ENCODE measurements around the gene PLGRKT.
"Not testable (repeated sequence)": the region's sequence is repeated elsewhere in the genome, so short reads cannot be mapped to it uniquely, and the experiment has no call there.

PLGRKT gene

GRCh38 chr9:5450359-5451091 is 12.8 kb upstream of the PLGRKT start, which contains the start of gene CD274:
TSS of gene CD274 (plus strand) at chr9:5450542. CDS start at chr9:5456114, 5,572 bp downstream.
- no peak for DNase-seq (ENCODE audit: low read depth)

DNA sequence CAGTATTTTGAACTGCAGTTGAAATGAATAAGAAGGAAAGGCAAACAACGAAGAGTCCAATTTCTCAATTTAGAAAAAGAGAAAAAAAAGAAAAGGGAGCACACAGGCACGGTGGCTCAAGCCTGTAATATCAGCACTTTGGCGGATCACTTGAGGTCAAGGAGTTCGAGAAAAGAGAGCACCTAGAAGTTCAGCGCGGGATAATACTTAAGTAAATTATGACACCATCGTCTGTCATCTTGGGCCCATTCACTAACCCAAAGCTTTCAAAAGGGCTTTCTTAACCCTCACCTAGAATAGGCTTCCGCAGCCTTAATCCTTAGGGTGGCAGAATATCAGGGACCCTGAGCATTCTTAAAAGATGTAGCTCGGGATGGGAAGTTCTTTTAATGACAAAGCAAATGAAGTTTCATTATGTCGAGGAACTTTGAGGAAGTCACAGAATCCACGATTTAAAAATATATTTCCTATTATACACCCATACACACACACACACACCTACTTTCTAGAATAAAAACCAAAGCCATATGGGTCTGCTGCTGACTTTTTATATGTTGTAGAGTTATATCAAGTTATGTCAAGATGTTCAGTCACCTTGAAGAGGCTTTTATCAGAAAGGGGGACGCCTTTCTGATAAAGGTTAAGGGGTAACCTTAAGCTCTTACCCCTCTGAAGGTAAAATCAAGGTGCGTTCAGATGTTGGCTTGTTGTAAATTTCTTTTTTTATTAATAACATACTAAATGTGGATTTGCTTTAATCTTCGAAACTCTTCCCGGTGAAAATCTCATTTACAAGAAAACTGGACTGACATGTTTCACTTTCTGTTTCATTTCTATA is 12.0 kb upstream of the PLGRKT start:
- DNase-seq (ENCODE audit: low read depth): no peak

DNA sequence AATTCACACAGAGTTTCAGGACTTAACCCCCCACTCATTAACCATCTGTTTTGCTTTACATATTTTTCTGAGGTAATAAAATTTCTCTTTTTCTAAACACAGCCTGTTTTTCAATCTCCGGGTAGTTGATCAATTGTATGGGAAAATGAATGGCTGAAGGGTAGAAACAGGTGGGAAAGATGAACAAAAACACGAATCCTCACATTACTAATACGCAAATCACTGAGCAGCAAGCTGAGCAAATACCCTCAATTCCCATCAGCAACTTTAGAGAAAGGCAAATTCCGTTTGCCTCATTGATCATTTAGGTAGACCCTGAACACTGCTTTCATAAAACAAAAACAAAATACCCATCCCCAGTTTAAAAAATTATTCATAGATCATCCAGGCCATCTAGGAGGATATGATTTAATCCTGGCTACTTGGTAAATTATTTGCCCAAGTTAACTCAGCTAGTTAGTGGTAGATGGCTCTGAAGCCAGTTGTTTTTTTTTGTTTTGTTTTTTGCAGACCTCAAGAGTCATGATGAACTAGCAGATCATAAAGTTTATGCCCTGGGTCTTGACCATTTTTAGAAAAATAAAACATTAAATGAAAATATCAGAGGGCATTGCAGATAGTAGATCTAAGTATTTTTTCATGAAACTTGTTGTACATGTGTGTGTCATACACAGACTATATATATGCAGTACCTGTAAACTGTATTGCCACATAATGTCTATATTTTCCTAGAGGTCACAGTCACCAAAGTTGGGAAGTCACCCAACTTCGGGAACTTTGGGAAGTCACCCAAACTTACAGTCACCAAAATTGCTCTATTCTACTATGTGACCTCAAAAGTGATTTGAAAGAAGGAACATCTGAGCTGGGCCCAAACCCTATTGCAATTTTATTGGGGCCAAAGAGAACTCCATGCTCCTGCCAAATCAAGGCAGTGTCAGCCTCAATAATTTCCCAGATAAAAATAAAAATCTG is 11.0 kb upstream of the PLGRKT start:
- no peak for DNase-seq (ENCODE audit: low read depth)

DNA sequence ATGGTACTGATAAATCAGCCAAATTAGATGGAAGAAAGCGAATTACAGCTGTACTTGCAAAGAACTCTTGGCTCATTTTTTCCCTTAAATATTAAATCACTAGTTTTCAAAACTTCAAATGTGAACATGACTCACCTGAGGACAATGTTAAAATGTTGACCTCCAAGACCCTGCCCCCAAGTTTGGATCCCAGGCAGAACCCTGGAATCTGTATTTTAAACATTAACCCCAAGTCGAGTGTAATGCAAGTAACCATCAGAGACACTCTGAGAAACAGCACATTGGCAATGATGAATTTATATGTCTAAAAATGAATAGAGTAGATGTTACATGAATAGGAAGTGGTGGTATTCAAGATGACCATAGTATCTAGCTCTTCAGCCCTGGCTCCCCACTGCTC is 10.3 kb upstream of the PLGRKT start:
- DNase-seq (ENCODE audit: low read depth): no peak

GRCh38 chr9:5447337-5447736 is 9.6 kb upstream of the PLGRKT start:
- DNase-seq (ENCODE audit: low read depth): no peak

DNA sequence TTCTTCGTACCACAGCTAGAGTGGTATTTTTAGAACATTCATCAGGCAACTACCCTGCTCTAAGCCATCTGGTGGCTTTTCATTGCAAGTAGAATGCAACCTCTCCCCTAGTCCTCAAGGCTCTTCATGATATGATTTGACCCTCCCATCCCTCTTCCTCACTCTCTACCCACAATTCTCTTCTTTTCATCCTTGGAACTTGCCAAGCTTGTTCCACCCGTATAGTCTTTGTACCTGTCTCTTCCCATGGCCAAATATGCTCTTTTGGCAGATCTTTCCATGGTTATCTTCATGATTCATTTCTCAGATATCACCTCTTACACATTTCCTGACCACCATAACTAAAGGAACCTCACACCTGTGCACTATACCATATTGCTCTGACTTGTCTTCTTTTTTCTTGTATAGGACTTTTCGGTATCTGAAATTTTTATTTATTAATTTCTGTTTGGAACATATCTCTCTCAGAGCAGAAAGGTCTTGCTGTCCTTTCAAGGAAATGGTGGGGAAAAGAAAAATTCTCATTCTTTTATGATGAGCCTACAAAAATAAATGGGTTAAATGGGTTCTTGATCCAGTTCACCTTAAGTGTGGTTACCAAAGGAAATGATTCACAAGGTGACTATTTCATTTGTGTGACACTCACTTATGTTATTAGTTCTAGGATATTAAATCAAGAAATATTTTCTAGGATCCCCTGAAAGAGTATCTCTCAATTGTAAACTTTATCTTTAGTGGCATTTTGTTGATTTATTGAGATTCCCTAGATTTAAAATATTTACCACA is 8.9 kb upstream of the PLGRKT start:
- no peak for DNase-seq (ENCODE audit: low read depth)

DNA sequence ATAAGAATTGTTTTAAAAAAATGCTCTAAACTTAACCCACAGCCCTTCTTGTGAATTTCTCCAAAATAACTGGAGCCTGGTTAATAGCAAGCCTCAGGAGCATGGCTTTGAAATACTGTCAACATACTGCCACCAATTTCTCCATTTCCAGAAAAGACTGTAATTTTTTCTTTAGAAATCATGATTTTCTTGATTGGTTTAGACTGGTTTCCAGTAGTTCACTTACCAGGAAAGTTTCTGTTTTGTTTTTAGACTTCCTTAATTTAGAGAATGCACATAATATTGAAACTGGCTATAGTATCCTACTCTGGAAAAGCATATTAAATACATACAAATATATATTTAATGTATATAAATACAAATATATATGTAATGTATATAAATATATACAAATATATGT is 8.2 kb upstream of the PLGRKT start:
- DNase-seq (ENCODE audit: low read depth): no peak

GRCh38 chr9:5445096-5445495 is 7.4 kb upstream of the PLGRKT start:
- not testable (repeated sequence) for DNase-seq (ENCODE audit: low read depth)

GRCh38 chr9:5443850-5444249 is 6.1 kb upstream of the PLGRKT start:
- DNase-seq (ENCODE audit: low read depth): no peak

DNA sequence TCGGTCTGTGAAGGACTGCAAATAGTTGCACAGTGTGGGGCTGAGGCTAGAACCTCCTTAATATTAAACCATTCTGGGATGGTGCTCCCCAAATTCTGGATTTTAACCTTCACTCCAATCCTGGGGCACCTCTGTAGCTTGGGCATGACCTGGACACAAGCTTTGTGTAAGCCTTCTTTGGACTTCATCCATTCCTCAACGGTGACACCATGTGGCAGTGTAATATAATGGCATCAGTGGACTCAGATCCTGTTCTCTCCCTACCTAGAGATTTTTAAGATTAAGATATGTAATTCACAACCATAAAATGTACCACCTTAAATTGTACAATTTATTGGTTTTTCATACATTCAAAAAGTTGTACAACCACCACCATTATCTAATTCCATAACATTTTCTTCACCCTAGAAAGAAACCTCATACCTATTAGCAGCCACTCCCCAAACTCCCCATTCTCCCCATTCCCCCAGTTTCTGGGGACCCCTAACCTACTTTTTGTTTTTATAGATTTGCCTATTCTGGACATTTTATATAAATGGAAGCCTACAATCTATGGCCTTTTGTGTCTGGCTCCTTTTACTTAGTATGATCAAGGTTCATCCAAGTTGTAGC is 4.8 kb upstream of the PLGRKT start:
- no peak for DNase-seq (ENCODE audit: low read depth)

- DNase-seq (ENCODE audit: low read depth): no peak
Observed at GRCh38 chr9:5441043-5441442, 3.3 kb upstream of the PLGRKT start.

- no peak for DNase-seq (ENCODE audit: low read depth)
Observed at GRCh38 chr9:5440426-5440825, 2.7 kb upstream of the PLGRKT start.

DNA sequence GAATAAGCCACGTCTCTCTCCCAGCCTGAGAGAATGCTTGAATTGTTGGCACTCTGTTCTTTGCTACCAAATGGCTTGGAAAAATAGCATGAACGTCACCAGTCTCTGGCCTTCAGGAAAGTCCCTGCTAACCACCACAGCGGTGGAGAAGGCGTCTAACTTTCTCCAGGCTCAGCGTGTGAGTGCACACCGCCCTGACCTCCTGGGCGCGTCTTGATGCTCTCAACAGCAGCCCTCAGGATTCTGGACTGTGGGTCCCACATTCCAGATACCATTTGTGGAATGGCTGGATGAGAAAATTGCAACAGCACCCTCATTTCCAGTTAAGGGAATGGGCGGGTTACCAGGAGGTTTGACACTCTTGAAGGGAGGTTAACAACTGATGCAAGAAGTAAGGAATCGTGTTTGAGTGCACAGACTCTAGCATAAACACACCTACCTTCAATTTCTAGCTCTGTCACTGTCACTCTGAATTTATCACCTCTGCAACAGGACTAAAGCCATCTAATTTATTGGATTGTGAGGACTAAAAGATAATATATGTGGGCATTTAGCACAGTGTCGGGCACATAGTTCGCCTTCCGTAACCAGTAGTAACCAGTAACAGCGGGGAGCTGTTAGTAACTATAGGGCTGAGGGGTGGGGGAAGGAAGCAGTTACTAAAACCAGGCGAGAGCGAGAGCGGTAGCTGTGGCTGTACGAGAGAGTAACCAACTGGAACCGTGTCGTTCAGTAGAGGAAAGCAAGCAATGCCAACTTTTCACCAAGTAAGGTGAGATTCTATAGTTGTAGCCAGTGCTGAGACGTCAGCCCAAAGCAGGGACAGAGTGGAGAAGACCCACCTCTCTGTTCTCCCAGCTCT is 807 bp upstream of the PLGRKT start:
- DNase-seq (ENCODE audit: low read depth): no peak

DNA sequence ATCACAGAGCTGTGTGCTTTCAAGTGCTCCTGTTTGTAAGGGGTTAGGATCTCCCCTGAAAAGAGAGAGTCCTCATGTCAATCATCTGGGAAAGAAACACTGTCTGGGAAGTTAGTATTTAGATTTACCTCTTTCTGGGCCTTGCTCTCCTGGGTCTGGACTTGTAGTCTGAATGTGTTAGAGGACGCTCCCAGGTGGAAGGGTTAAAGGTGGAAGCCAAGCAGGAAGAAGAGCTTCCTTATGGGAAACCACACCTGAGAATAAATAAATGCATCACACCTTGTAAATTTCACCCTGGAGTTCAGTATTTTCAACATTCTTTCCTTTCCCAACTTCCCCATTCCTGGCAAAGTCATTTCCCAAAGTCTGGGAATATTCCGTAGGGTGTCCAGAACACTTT is 1.3 kb downstream of the PLGRKT start:
- DNase-seq (ENCODE audit: low read depth): no peak

GRCh38 chr9:5435912-5436311 is 1.8 kb downstream of the PLGRKT start:
- DNase-seq (ENCODE audit: low read depth): no peak

GRCh38 chr9:5433841-5434810 is 3.6 kb downstream of the PLGRKT start:
- not testable (repeated sequence) for DNase-seq (ENCODE audit: low read depth)

DNA sequence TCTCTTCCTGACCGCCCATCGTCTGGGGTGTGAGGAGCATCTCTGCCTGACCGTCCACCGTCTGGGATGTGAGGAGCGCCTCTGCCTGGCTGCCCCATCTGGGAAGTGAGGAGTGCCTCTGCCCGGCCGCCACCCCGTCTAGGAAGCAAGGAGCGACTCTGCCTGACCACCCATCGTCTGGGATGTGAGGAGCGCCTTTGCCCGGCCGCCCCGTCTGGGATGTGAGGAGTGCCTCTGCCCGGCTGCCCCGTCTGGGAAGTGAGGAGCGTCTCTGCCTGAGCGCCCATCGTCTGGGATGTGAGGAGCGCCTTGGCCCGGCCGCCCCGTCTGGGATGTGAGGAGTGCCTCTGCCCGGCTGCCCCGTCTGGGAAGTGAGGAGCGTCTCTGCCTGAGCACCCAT is 4.4 kb downstream of the PLGRKT start:
- DNase-seq (ENCODE audit: low read depth): not testable (repeated sequence)

GRCh38 chr9:5432890-5433289 is 4.8 kb downstream of the PLGRKT start:
- not testable (repeated sequence) for DNase-seq (ENCODE audit: low read depth)

- DNase-seq (ENCODE audit: low read depth): no peak
Observed at GRCh38 chr9:5430912-5431311, 6.8 kb downstream of the PLGRKT start.
